ENCODE data around the gene PARP8. TPM values are rescaled to one million over a fixed set of nuclear protein-coding genes. Genes with fewer than 3 reads are reported as not detected.

Gene PARP8
- total RNA-seq, 2 experiments from 2014 or later = 42.9 to 48.3 TPM

DNA sequence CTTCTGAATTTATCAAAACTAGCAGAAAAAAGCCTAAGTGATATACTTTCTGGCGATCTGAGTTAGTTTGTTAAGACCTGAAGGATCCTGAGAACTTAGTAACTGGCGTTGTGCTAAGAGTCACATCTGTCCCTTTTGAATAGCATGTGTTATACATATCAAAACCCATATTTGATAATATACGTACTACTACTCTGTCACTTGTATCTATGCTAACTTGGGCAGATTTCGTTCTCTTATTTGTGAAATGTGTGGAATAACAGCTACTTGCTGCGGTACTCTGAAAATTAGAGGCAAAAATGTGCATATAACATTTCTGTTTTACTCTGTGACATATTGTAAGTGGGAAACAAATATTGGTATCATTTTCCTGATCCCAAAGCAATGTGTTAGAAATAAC is 126.4 kb downstream of the PARP8 start:
- no peaks in the 10 kb centered on the region for H3K9me3 Mint-ChIP-seq
- CTCF ChIA-PET = no interaction called here
- peaks cover 41% of the 10 kb centered on the region for H3K36me3 Mint-ChIP-seq (ENCODE audit: low read depth)

DNA sequence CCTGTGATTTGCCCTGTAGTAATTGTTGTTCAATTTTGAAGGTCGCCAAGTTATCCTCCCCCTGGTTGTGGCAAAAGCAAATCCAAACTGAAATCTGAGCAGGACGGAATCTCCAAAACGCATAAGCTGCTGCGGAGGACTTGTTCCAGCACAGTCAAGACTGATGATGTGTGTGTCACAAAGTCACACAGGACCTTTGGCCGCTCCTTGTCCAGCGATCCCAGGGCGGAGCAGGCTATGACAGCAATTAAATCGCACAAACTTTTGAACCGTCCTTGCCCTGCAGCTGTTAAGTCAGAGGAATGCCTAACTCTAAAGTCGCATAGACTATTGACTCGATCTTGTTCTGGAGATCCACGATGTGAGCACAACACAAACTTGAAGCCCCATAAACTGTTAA is 128.4 kb downstream of the PARP8 start:
- ATAC-seq (no peak), DNase-seq (no peak)
- peak overlapping the region; percentile 34 for H3K27ac Mint-ChIP-seq
- H3K4me1 Mint-ChIP-seq (ENCODE audit: low read depth) = peaks cover 8% of the 10 kb centered on the region
- ChIA-PET CTCF (no interaction called here), POLR2A (no interaction called here)
- H3K9me3 Mint-ChIP-seq = no peaks in the 10 kb centered on the region
- H3K27me3 Mint-ChIP-seq = no peaks in the 10 kb centered on the region
- H3K36me3 Mint-ChIP-seq (ENCODE audit: low read depth) = peaks cover 47% of the 10 kb centered on the region
- TF ChIP-seq, protein P1, sequence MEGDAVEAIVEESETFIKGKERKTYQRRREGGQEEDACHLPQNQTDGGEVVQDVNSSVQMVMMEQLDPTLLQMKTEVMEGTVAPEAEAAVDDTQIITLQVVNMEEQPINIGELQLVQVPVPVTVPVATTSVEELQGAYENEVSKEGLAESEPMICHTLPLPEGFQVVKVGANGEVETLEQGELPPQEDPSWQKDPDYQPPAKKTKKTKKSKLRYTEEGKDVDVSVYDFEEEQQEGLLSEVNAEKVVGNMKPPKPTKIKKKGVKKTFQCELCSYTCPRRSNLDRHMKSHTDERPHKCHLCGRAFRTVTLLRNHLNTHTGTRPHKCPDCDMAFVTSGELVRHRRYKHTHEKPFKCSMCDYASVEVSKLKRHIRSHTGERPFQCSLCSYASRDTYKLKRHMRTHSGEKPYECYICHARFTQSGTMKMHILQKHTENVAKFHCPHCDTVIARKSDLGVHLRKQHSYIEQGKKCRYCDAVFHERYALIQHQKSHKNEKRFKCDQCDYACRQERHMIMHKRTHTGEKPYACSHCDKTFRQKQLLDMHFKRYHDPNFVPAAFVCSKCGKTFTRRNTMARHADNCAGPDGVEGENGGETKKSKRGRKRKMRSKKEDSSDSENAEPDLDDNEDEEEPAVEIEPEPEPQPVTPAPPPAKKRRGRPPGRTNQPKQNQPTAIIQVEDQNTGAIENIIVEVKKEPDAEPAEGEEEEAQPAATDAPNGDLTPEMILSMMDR (IDR thresholded peaks at IDR 0.05) = no peak
- H3K4me3 Mint-ChIP-seq = no peak overlapping the region
- intact Hi-C loops (cut with micrococcal nuclease) = no loop called here

More for the DNA sequence above, 126.4 kb downstream of the PARP8 start:
- POLR2A ChIA-PET = no interaction called here
- DNase-seq (no peak), ATAC-seq (no peak)
- TF ChIP-seq, protein P1 (IDR thresholded peaks at IDR 0.05) = no peak
- H3K27ac Mint-ChIP-seq = no peak overlapping the region
- peaks cover 2% of the 10 kb centered on the region for H3K4me1 Mint-ChIP-seq (ENCODE audit: low read depth)
- H3K27me3 Mint-ChIP-seq = no peaks in the 10 kb centered on the region
- intact Hi-C loops (cut with micrococcal nuclease) = no loop called here
- H3K4me3 Mint-ChIP-seq = no peak overlapping the region

DNA sequence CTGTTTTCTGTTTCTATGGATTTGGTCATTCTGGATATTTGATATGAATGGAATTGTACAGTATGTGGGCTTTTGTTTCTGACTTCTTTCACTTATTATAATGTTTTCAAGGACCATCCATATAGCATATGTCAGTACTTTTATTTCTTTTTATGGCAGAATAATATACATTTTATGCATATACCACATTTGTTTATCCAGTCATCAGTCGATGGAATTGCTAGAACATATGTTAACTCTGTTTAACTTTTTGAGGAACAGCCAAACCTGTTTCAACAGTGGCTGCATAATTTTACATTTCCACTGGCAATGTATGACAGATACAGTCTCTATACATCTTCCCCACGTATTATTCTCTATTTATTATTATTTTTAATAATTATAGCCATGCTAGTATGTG is 131.6 kb downstream of the PARP8 start:
- POLR2A ChIA-PET = no interaction called here
- ATAC-seq (no peak), DNase-seq (no peak)
- intact Hi-C loops (cut with micrococcal nuclease) = no loop called here
- peaks cover 17% of the 10 kb centered on the region for H3K4me1 Mint-ChIP-seq (ENCODE audit: low read depth)
- H3K27ac Mint-ChIP-seq = no peak overlapping the region
- no peak overlapping the region for H3K4me3 Mint-ChIP-seq
- TF ChIP-seq, protein P1 (IDR thresholded peaks at IDR 0.05) = no peak
- H3K36me3 Mint-ChIP-seq (ENCODE audit: low read depth) = peaks cover 54% of the 10 kb centered on the region
- CTCF ChIA-PET = no interaction called here
- H3K9me3 Mint-ChIP-seq = peaks cover 10% of the 10 kb centered on the region
- no peaks in the 10 kb centered on the region for H3K27me3 Mint-ChIP-seq

DNA sequence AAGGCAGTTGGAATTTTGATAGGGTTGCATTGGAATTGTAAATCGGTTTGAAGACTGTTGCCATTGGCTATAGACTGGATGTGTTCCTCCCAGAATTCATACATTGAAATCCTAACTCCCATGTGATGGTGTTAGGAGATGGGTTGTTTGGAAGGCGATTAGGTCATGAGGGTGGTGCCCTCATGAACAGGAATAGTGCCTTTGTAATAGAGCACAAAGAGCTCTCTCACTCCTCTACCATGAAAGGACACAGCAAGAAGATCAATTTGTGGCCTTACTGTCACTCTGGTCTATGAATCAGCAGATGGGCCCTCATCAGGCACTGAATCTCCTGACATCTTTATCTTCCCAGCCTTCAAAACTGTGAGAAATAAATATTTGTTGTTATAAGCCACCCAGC is 133.2 kb downstream of the PARP8 start:
- peaks cover 20% of the 10 kb centered on the region for H3K9me3 Mint-ChIP-seq
- no peak overlapping the region for H3K27ac Mint-ChIP-seq
- DNase-seq = no peak
- peaks cover 19% of the 10 kb centered on the region for H3K4me1 Mint-ChIP-seq (ENCODE audit: low read depth)
- H3K36me3 Mint-ChIP-seq (ENCODE audit: low read depth) = peaks cover 62% of the 10 kb centered on the region
- H3K4me3 Mint-ChIP-seq = no peak overlapping the region
- no peaks in the 10 kb centered on the region for H3K27me3 Mint-ChIP-seq
- ChIA-PET POLR2A (no interaction called here), CTCF (no interaction called here)
- ATAC-seq = no peak
- intact Hi-C loops (cut with micrococcal nuclease) = no loop called here
- TF ChIP-seq, protein P1 (IDR thresholded peaks at IDR 0.05) = no peak

DNA sequence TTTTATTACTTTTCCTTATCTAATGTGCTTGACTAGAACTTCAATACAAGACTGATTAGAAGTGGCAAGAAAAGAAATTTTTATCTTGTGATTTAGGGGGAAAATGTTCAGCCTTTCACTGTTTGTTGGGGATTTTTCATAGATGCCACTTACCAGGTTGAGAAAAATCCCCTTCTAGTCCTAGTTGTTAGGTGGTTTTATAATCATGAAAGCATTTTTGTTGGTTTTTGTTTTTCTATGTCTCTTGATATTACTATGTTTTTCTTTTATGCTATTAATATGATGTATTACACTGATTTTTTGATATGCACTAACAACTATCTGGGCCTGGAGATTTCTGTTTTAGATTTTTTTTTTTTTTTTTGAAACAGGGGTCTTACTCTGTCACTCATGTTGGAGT is 134.0 kb downstream of the PARP8 start:
- peaks cover 57% of the 10 kb centered on the region for H3K36me3 Mint-ChIP-seq (ENCODE audit: low read depth)
- no peak for ATAC-seq
- peaks cover 20% of the 10 kb centered on the region for H3K9me3 Mint-ChIP-seq
- H3K4me3 Mint-ChIP-seq = no peak overlapping the region
- H3K27ac Mint-ChIP-seq = no peak overlapping the region
- intact Hi-C loops (cut with micrococcal nuclease) = no loop called here
- POLR2A ChIA-PET = no interaction called here
- TF ChIP-seq, protein P1 (IDR thresholded peaks at IDR 0.05) = no peak
- no peak for DNase-seq
- H3K27me3 Mint-ChIP-seq = no peaks in the 10 kb centered on the region
- CTCF ChIA-PET = no interaction called here
- peaks cover 24% of the 10 kb centered on the region for H3K4me1 Mint-ChIP-seq (ENCODE audit: low read depth)
